ENCODE data around the gene ACCS.

GRCh38 chr11:44033856-44034255 lies 32.2 kb upstream of the ACCS start:
- TF ChIP-seq POLR2AphosphoS5 (IDR thresholded peaks at IDR 0.05; ENCODE audit: low read depth, low read length) (no peak), REST (IDR thresholded peaks at IDR 0.05; ENCODE audit: insufficient read depth in 1 of 2, low read depth in 2 of 2, low read length in 2 of 2) (no peak)
